Myocyte (in vitro differentiated cells): Measurements from ENCODE around the gene IMPDH1. TPM values are rescaled to one million over a fixed set of nuclear protein-coding genes. Genes with fewer than 3 reads are reported as not detected.

Source experiments
- total RNA-seq: library from RNA; depleted of rRNA; stranded (reverse); fragments of >200 nt; gene quantifications from 2 replicates; pipeline ENCODE4 v1.2.3, GENCODE V29; 2014

IMPDH1 gene
- total RNA-seq, 1 donor from 2014 or later: 34.3 TPM

Other genes starting within 250 kb of the IMPDH1 start
- not detected in 2 replicates for gene LEP, start 168.7 kb downstream of the IMPDH1 start, total RNA-seq
- 24.5 and 25.4 TPM in 2 replicates for gene RBM28, start 66.1 kb downstream of the IMPDH1 start, total RNA-seq
- 4.2 and 7.3 TPM in 2 replicates for gene PRRT4, start 48.3 kb downstream of the IMPDH1 start, total RNA-seq
- gene HILPDA, start 45.9 kb upstream of the IMPDH1 start, total RNA-seq: 7.3 and 10.0 TPM in 2 replicates
- 54.5 and 63.3 TPM in 2 replicates for gene METTL2B, start 66.8 kb upstream of the IMPDH1 start, total RNA-seq